GM12878 (cell line): Measurements from ENCODE around the gene FBXL7. TPM values are rescaled to one million over a fixed set of nuclear protein-coding genes. Genes with fewer than 3 reads are reported as not detected.

Source experiments
- ATAC-seq: fragments of 200-7000 bp; cut with Tn5 transposase; 3 replicates; pipeline ENCODE4 v1.9.1; 2020; ENCODE audit warnings: mild to moderate bottlenecking, moderate library complexity
- BruUV-seq: library from RNA; stranded (reverse); fragments of 400-500 nt; replicated peaks from 2 replicates; lab custom pipeline; 2021; lab: Mats Ljungman, UMichigan
- CTCF ChIA-PET: fragments of 300-600 bp; sonication (Branson Sonifier 250); formaldehyde crosslinking; extraction: SDS; loops from one replicate; lab custom pipeline; 2021; ENCODE audit warnings: inconsistent platforms; lab: Yijun Ruan, JAX
- POLR2A ChIA-PET: fragments of 350-600 bp; formaldehyde crosslinking; extraction: SDS; loops from one replicate; lab custom pipeline; 2021; ENCODE audit warnings: inconsistent platforms; lab: Charles Lee
- RAD21 ChIA-PET: fragments of 300-600 bp; sonication (Branson Sonifier 250); formaldehyde crosslinking; loops from one replicate; lab custom pipeline; 2023; ENCODE audit warnings: antibody characterized with exemption; ENCODE audit not compliant: unreplicated experiment; lab: Charles Lee
- SMC1A ChIA-PET: fragments of 300-600 bp; sonication (Branson Sonifier 250); formaldehyde crosslinking; loops from one replicate; lab custom pipeline; 2023; ENCODE audit not compliant: unreplicated experiment, uncharacterized antibody; lab: Charles Lee
- DNase-seq: peaks from one replicate; pipeline ENCODE4 v3.0.0-alpha.2; 2011; ENCODE audit warnings: low read depth, low spot score
- FAIRE-seq: peaks from 3 replicates; lab custom pipeline; 2011; peaks lifted over from hg19 to GRCh38; lab: Jason Lieb, UNC
- H2AFZ ChIP-seq: 2 replicates; pipeline ENCODE4 v1.6.0; 2011; ENCODE audit warnings: low read depth, low read length, control low read depth; ENCODE audit not compliant: control insufficient read depth
- H3K27ac ChIP-seq: 2 replicates; pipeline ENCODE4 v1.5.1; 2011; ENCODE audit warnings: control low read depth; ENCODE audit not compliant: control insufficient read depth, insufficient read depth
- H3K27me3 ChIP-seq, 2 experiments: replicated peaks in 1 of 2; 2 replicates each; pipeline versions ENCODE4 v1.6.0 to v1.6.1; 2011; ENCODE audit warnings: low read length in 1 of 2; ENCODE audit not compliant: control insufficient read depth in 2 of 2, insufficient read depth in 2 of 2
- H3K36me3 ChIP-seq, 2 experiments: 2 replicates each; pipeline ENCODE4 v1.5.1; 2011; ENCODE audit warnings: low read length in 1 of 2; ENCODE audit not compliant: control insufficient read depth in 2 of 2, insufficient read depth in 2 of 2
- H3K4me1 ChIP-seq: 2 replicates; pipeline ENCODE4 v1.6.1; 2011; ENCODE audit warnings: mild to moderate bottlenecking, low read length, moderate library complexity, mixed read lengths; ENCODE audit not compliant: control insufficient read depth, insufficient read depth
- H3K4me2 ChIP-seq: 2 replicates; pipeline ENCODE4 v1.6.0; 2011; ENCODE audit warnings: control low read depth; ENCODE audit not compliant: control insufficient read depth, insufficient read depth
- H3K4me3 ChIP-seq: fragments of 200-600 bp; sonication (generic); 2 replicates; pipeline ENCODE4 v1.5.1; 2016
- H3K79me2 ChIP-seq: 2 replicates; pipeline ENCODE4 v1.6.0; 2011; ENCODE audit warnings: low read length; ENCODE audit not compliant: control insufficient read depth, insufficient read depth
- H3K9ac ChIP-seq: 2 replicates; pipeline ENCODE4 v1.8.0; 2011; ENCODE audit warnings: low read length, control low read depth, mixed read lengths; ENCODE audit not compliant: control insufficient read depth, insufficient read depth
- H3K9me3 ChIP-seq: replicated peaks from 3 replicates; pipeline ENCODE4 v1.5.1; 2011; ENCODE audit warnings: mild to moderate bottlenecking, low read length; ENCODE audit not compliant: control insufficient read depth, insufficient read depth
- H4K20me1 ChIP-seq: 2 replicates; pipeline ENCODE4 v1.6.0; 2011; ENCODE audit not compliant: control insufficient read depth, insufficient read depth
- ASH2L ChIP-seq: fragments of 300-600, 200-600 bp; sonication (generic); IDR thresholded peaks from 2 replicates; pipeline ENCODE4 v1.6.1; 2017; ENCODE audit warnings: low read depth, mild to moderate bottlenecking, borderline replicate concordance
- ATF7 ChIP-seq: fragments of 450-650 bp; IDR thresholded peaks from 2 replicates; pipeline ENCODE4 v1.6.1; 2016; ENCODE audit warnings: low read depth, mild to moderate bottlenecking
- BHLHE40 ChIP-seq, 2 experiments: fragments of 450-650 bp in 1 of 2; IDR thresholded peaks; 2 replicates each; pipeline ENCODE4 v1.6.1; 2011 to 2017; ENCODE audit warnings: low read depth in 2 of 2, borderline replicate concordance in 1 of 2, improper control_type of control experiment in 1 of 2, low read length in 1 of 2, mild to moderate bottlenecking in 1 of 2
- CBX5 ChIP-seq: sonication (generic); IDR thresholded peaks from 2 replicates; pipeline ENCODE4 v1.6.1; 2016; ENCODE audit warnings: low read depth, moderate library complexity, mild to moderate bottlenecking, inconsistent platforms
- HDAC6 ChIP-seq: fragments of 200-600 bp; sonication (generic); IDR thresholded peaks from one replicate; pipeline ENCODE4 v1.8.0; 2017; ENCODE audit warnings: antibody characterized with exemption; ENCODE audit not compliant: unreplicated experiment
- MTA3 ChIP-seq: IDR thresholded peaks from 2 replicates; pipeline ENCODE4 v1.6.1; 2012; ENCODE audit warnings: low read length, inconsistent platforms, borderline replicate concordance
- PML ChIP-seq: IDR thresholded peaks from 2 replicates; pipeline ENCODE4 v1.6.1; 2012; ENCODE audit warnings: low read length, inconsistent platforms
- POLR2AphosphoS5 ChIP-seq: IDR thresholded peaks from 2 replicates; pipeline ENCODE4 v1.6.1; 2011; ENCODE audit warnings: mild to moderate bottlenecking, low read length, inconsistent platforms
- RFX5 ChIP-seq: IDR thresholded peaks from 2 replicates; pipeline ENCODE4 v1.6.1; 2011; ENCODE audit warnings: low read depth, low read length, improper control_type of control experiment
- RUNX3 ChIP-seq: IDR thresholded peaks from 2 replicates; pipeline ENCODE4 v1.6.1; 2012; ENCODE audit warnings: low read length, inconsistent platforms
- TBL1XR1 ChIP-seq: IDR thresholded peaks from 2 replicates; pipeline ENCODE4 v1.6.1; 2012; ENCODE audit warnings: low read depth, low read length, improper control_type of control experiment
- YY1 ChIP-seq: IDR thresholded peaks from 2 replicates; pipeline ENCODE4 v1.6.1; 2011; ENCODE audit warnings: low read depth, mild to moderate bottlenecking, low read length
- ZNF207 ChIP-seq: fragments of 450-650 bp; IDR thresholded peaks from 2 replicates; pipeline ENCODE4 v1.6.1; 2014; ENCODE audit warnings: antibody characterized with exemption, mild to moderate bottlenecking, borderline replicate concordance
- ZNF384 ChIP-seq: IDR thresholded peaks from 2 replicates; pipeline ENCODE4 v1.6.1; 2012; ENCODE audit warnings: low read depth, mild to moderate bottlenecking, low read length, improper control_type of control experiment, borderline replicate concordance
- WGBS: methylation state at CpG from one replicate; pipeline ENCODE4 v1.1.6; 2016; ENCODE audit warnings: low lambda C conversion rate; ENCODE audit not compliant: insufficient replicate concordance, insufficient coverage; ENCODE audit errors: missing lambda C conversion rate; 5-methylcytosine and 5-hydroxymethylcytosine counted together
- in situ Hi-C: fragments of 300-500 bp; cut with MboI; formaldehyde crosslinking; loops from 9 replicates; pipeline ENCODE4 v1.14.3; 2018; ENCODE audit warnings: mixed read lengths
- intact Hi-C: fragments of 100-400 bp; cut with micrococcal nuclease; formaldehyde crosslinking; loops from one replicate; pipeline ENCODE4 v1.14.2; 2022; ENCODE audit not compliant: unreplicated experiment
- polyA plus RNA-seq, 11 experiments: library from polyadenylated mRNA; depleted of rRNA in 4 of 11; unstranded in 6 of 11; stranded (reverse) in 5 of 11; fragments of >200 nt; fragmentation: Nextera tagmentation in 4 of 11; fragmentation: Illumina TruSeq in 1 of 11; extraction: Ambion mirVana in 4 of 11; extraction: Trizol in 1 of 11; gene quantifications; 1 replicate in 1 of 11; 2 replicates in 10 of 11; pipeline versions ENCODE4 v1.2.1 to v1.2.3, GENCODE V29; 2011 to 2016; ENCODE audit warnings: inconsistent platforms in 2 of 11, missing spikeins in 2 of 11, low read depth in 1 of 11
- total RNA-seq, 4 experiments: library from RNA; depleted of rRNA in 3 of 4; stranded (reverse); fragments of >200 nt in 3 of 4; fragmentation: Illumina TruSeq in 1 of 4; extraction: Trizol in 1 of 4; gene quantifications; 2 replicates each; pipeline versions ENCODE4 v1.2.1 to v1.2.3, GENCODE V29; 2013 to 2021
- TF ChIP-seq, protein P1 (sequence below): fragments of 450-650 bp; IDR thresholded peaks from 2 replicates; pipeline ENCODE4 v1.6.1; 2017; ENCODE audit warnings: mild to moderate bottlenecking, moderate library complexity
- TF ChIP-seq, protein P2 (sequence below): IDR thresholded peaks from 2 replicates; pipeline ENCODE4 v1.6.1; 2011; ENCODE audit warnings: low read depth, mild to moderate bottlenecking, low read length, moderate library complexity, borderline replicate concordance; ENCODE audit errors: extremely low read depth
- TF ChIP-seq, protein P3 (sequence below): fragments of 450-650 bp; IDR thresholded peaks from 2 replicates; pipeline ENCODE4 v1.6.1; 2016; ENCODE audit warnings: mild to moderate bottlenecking, moderate library complexity, borderline replicate concordance

FBXL7 gene
- total and polyA plus RNA-seq, 10 of the 15 experiments (the other 5 are each of a cell fraction or from before 2014, with no cell fraction given) = 0.03 to 0.44 (median 0.16) TPM

DNA sequence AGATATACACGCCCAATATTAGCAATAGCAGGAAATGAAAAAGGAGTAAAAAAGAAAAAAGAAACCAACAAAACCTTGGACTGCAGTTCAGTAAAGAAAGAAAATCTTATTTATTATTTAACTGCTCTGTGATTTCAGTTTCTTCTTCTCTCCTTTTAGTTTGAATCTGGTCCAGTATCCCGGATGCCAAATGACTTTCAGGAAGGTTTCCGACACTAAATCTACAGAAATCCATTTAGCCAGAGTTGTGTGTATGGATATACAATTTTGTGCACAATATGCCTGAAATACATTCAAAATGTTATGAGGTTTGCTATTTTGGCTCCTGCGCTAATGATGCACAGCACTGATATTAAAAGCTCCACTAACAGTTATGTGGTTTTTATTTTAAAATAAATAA is 64.5 kb downstream of the FBXL7 start (continued):
- TF ChIP-seq, protein P1, sequence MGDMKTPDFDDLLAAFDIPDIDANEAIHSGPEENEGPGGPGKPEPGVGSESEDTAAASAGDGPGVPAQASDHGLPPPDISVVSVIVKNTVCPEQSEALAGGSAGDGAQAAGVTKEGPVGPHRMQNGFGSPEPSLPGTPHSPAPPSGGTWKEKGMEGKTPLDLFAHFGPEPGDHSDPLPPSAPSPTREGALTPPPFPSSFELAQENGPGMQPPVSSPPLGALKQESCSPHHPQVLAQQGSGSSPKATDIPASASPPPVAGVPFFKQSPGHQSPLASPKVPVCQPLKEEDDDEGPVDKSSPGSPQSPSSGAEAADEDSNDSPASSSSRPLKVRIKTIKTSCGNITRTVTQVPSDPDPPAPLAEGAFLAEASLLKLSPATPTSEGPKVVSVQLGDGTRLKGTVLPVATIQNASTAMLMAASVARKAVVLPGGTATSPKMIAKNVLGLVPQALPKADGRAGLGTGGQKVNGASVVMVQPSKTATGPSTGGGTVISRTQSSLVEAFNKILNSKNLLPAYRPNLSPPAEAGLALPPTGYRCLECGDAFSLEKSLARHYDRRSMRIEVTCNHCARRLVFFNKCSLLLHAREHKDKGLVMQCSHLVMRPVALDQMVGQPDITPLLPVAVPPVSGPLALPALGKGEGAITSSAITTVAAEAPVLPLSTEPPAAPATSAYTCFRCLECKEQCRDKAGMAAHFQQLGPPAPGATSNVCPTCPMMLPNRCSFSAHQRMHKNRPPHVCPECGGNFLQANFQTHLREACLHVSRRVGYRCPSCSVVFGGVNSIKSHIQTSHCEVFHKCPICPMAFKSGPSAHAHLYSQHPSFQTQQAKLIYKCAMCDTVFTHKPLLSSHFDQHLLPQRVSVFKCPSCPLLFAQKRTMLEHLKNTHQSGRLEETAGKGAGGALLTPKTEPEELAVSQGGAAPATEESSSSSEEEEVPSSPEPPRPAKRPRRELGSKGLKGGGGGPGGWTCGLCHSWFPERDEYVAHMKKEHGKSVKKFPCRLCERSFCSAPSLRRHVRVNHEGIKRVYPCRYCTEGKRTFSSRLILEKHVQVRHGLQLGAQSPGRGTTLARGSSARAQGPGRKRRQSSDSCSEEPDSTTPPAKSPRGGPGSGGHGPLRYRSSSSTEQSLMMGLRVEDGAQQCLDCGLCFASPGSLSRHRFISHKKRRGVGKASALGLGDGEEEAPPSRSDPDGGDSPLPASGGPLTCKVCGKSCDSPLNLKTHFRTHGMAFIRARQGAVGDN = no peak
- TF ChIP-seq ZNF384 = no peak
- TF ChIP-seq, protein P2, sequence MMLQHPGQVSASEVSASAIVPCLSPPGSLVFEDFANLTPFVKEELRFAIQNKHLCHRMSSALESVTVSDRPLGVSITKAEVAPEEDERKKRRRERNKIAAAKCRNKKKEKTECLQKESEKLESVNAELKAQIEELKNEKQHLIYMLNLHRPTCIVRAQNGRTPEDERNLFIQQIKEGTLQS = no peak
- no peak for TF ChIP-seq ATF7
- TF ChIP-seq ZNF207 = no peak
- no peak for TF ChIP-seq MTA3

DNA sequence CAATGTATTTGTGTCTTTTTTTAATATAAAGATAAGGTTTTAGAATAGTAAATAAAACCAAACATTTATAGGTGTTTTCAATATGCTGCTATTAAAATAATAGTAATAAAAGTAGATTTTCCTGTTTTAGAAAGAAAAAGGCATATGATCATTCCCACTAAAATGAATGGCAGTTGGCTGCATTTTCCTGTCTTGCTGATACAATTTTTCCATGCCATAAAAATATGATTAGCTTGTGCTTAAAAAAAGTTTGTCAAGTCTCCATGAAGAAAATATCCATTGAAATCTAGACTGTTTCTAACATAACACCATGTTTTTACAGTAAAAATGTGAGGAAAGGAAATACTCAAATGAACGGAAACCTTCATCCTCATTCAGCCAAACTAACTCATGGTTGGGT is 65.0 kb downstream of the FBXL7 start:
- Histone ChIP-seq H3K4me1 (no peaks in the 10 kb centered on the region), H2AFZ (no peak overlapping the region), H3K9ac (no peak overlapping the region), H3K27me3 (no peaks in the 10 kb centered on the region), H4K20me1 (no peaks in the 10 kb centered on the region), H3K4me3 (no peak overlapping the region), H3K79me2 (no peaks in the 10 kb centered on the region), H3K27ac (no peak overlapping the region), H3K9me3 (no peaks in the 10 kb centered on the region), H3K4me2 (no peak overlapping the region), H3K36me3 (no peaks in the 10 kb centered on the region)
- DNase-seq (no peak), ATAC-seq (no peak), FAIRE-seq (no peak)
- POLR2A ChIA-PET = no interaction called here
- RAD21 ChIA-PET = no interaction called here
- SMC1A ChIA-PET = no interaction called here
- intact Hi-C loops (no loop called here), in situ Hi-C loops (no loop called here)
- CTCF ChIA-PET = no interaction called here
- BruUV-seq = no TSS peak
- WGBS = 13% methylated on average over 1 of the region's 1 CpG
- TF ChIP-seq RUNX3 (no peak), ASH2L (no peak), YY1 (no peak), PML (no peak), RFX5 (no peak), HDAC6 (no peak), POLR2AphosphoS5 (no peak), TBL1XR1 (no peak), BHLHE40 (IDR thresholded peaks at IDR 0.05; ENCODE audit: borderline replicate concordance in 1 of 2, low read depth in 2 of 2, low read length in 1 of 2) (no peak), CBX5 (no peak)
- TF ChIP-seq, protein P3, sequence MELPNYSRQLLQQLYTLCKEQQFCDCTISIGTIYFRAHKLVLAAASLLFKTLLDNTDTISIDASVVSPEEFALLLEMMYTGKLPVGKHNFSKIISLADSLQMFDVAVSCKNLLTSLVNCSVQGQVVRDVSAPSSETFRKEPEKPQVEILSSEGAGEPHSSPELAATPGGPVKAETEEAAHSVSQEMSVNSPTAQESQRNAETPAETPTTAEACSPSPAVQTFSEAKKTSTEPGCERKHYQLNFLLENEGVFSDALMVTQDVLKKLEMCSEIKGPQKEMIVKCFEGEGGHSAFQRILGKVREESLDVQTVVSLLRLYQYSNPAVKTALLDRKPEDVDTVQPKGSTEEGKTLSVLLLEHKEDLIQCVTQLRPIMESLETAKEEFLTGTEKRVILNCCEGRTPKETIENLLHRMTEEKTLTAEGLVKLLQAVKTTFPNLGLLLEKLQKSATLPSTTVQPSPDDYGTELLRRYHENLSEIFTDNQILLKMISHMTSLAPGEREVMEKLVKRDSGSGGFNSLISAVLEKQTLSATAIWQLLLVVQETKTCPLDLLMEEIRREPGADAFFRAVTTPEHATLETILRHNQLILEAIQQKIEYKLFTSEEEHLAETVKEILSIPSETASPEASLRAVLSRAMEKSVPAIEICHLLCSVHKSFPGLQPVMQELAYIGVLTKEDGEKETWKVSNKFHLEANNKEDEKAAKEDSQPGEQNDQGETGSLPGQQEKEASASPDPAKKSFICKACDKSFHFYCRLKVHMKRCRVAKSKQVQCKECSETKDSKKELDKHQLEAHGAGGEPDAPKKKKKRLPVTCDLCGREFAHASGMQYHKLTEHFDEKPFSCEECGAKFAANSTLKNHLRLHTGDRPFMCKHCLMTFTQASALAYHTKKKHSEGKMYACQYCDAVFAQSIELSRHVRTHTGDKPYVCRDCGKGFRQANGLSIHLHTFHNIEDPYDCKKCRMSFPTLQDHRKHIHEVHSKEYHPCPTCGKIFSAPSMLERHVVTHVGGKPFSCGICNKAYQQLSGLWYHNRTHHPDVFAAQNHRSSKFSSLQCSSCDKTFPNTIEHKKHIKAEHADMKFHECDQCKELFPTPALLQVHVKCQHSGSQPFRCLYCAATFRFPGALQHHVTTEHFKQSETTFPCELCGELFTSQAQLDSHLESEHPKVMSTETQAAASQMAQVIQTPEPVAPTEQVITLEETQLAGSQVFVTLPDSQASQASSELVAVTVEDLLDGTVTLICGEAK = no peak
